ENCODE results near the gene PRDX2. TPM values are rescaled to one million over a fixed set of nuclear protein-coding genes. Genes with fewer than 3 reads are reported as not detected.
"Not testable (repeated sequence)": the region's sequence is repeated elsewhere in the genome, so short reads cannot be mapped to it uniquely, and the experiment has no call there.

The PRDX2 gene
- total and polyA plus RNA-seq, 2 of the 4 experiments (the other 2 are of a cell fraction): 371 to 378 TPM

- Histone ChIP-seq H3K4me1 (ENCODE audit: control insufficient read depth, insufficient read depth, low read length) (no peaks in the 10 kb centered on the region), H3K23ac (ENCODE audit: low read depth, low read length) (no peak overlapping the region), H2BK5ac (ENCODE audit: low read depth, low read length, poor library complexity, severe bottlenecking) (no peak overlapping the region), H3K27ac (ENCODE audit: insufficient read depth, low read length) (no peak overlapping the region), H3K9me1 (ENCODE audit: insufficient read depth, low read length) (no peaks in the 10 kb centered on the region), H4K8ac (ENCODE audit: low read depth in 2 of 2, low read length in 2 of 2) (no peak overlapping the region), H2BK120ac (ENCODE audit: low read depth, low read length) (no peak overlapping the region), H3K18ac (ENCODE audit: low read depth, low read length) (no peak overlapping the region), H3K56ac (ENCODE audit: extremely low read depth, insufficient read depth, low read length) (no peak overlapping the region), H3K27me3 (ENCODE audit: control insufficient read depth, insufficient read depth, low read length) (no peaks in the 10 kb centered on the region), H2AK5ac (ENCODE audit: low read depth, low read length) (no peak overlapping the region), H3K4me3 (ENCODE audit: insufficient read depth, low read depth, low read length) (no peak overlapping the region), H2AK9ac (replicated peaks; ENCODE audit: low read depth, low read length, poor library complexity) (no peak overlapping the region), H3K9ac (ENCODE audit: low read depth, low read length) (no peak overlapping the region), H4K20me1 (ENCODE audit: insufficient read depth, low read length) (no peaks in the 10 kb centered on the region), H3K14ac (replicated peaks; ENCODE audit: low read depth, low read length) (no peak overlapping the region), H2AFZ (replicated peaks; ENCODE audit: low read length, poor library complexity) (no peak overlapping the region), H3K4ac (ENCODE audit: low read depth, low read length) (no peak overlapping the region), H2BK20ac (ENCODE audit: low read depth, low read length) (no peak overlapping the region), H3K4me2 (ENCODE audit: low read depth, low read length) (no peak overlapping the region), H4K91ac (ENCODE audit: insufficient read depth, low read depth, low read length) (no peak overlapping the region), H3K9me3 (ENCODE audit: control insufficient read depth, insufficient read depth, low read length) (no peaks in the 10 kb centered on the region), H4K5ac (ENCODE audit: low read depth, low read length) (no peak overlapping the region), H3K36me3 (ENCODE audit: control insufficient read depth, insufficient read depth, low read length) (no peaks in the 10 kb centered on the region), H2BK15ac (ENCODE audit: low read depth, low read length) (no peak overlapping the region), H3K79me1 (ENCODE audit: low read depth in 1 of 2, low read length in 2 of 2) (no peaks in the 10 kb centered on the region)
- no peak for DNase-seq
- intact Hi-C loops (cut with micrococcal nuclease) (no loop called here), in situ Hi-C loops (cut with MboI; ENCODE audit: low sequenced_read_pairs) (no loop called here), dilution Hi-C loops (cut with HindIII; ENCODE audit: low sequenced_read_pairs, unreplicated experiment) (no loop called here)
- 50% methylated on average over 1 of the region's 2 CpGs; no CpG with 5 or more reads in 1 of the 2 experiments for WGBS, 2 experiments (ENCODE audit: extremely low coverage in 2 of 2, insufficient read length in 1 of 2)
- POLR2A ChIA-PET (ENCODE audit: unreplicated experiment): no interaction called here
- TF ChIP-seq SMC3 (IDR thresholded peaks at IDR 0.05; ENCODE audit: low read depth, low read length) (no peak), CEBPB (IDR thresholded peaks at IDR 0.05; ENCODE audit: low read depth, low read length) (no peak)
- no TSS peak for BruUV-seq (replicated peaks)
- ATAC-seq (ENCODE audit: low read depth): no peak
- CTCF ChIA-PET: interaction anchor here (1.4 kb wide), 1 partner anchor 26 kb away, joined by 3 read pairs; no protein-coding TSS in a partner anchor
Measured at GRCh38 chr19:12821761-12822160, 20.2 kb upstream of the PRDX2 start.

- DNase-seq; ATAC-seq (ENCODE audit: low read depth); H3K4me3 ChIP-seq (ENCODE audit: insufficient read depth, low read depth, low read length); intact Hi-C loops (cut with micrococcal nuclease); H3K4me2 ChIP-seq (ENCODE audit: low read depth, low read length); H2BK20ac ChIP-seq (ENCODE audit: low read depth, low read length); H3K56ac ChIP-seq (ENCODE audit: extremely low read depth, insufficient read depth, low read length); H2AK5ac ChIP-seq (ENCODE audit: low read depth, low read length); in situ Hi-C loops (cut with MboI; ENCODE audit: low sequenced_read_pairs); dilution Hi-C loops (cut with HindIII; ENCODE audit: low sequenced_read_pairs, unreplicated experiment); H4K5ac ChIP-seq (ENCODE audit: low read depth, low read length); H3K9me3 ChIP-seq (ENCODE audit: control insufficient read depth, insufficient read depth, low read length); H2BK120ac ChIP-seq (ENCODE audit: low read depth, low read length); POLR2A ChIA-PET (ENCODE audit: unreplicated experiment); H3K18ac ChIP-seq (ENCODE audit: low read depth, low read length); H2AK9ac ChIP-seq (replicated peaks; ENCODE audit: low read depth, low read length, poor library complexity); H3K14ac ChIP-seq (replicated peaks; ENCODE audit: low read depth, low read length); H2BK5ac ChIP-seq (ENCODE audit: low read depth, low read length, poor library complexity, severe bottlenecking); H4K8ac ChIP-seq (ENCODE audit: low read depth in 2 of 2, low read length in 2 of 2); H4K91ac ChIP-seq (ENCODE audit: insufficient read depth, low read depth, low read length); BruUV-seq (replicated peaks); H2AFZ ChIP-seq (replicated peaks; ENCODE audit: low read length, poor library complexity); H3K23ac ChIP-seq (ENCODE audit: low read depth, low read length); H3K36me3 ChIP-seq (ENCODE audit: control insufficient read depth, insufficient read depth, low read length); H3K27me3 ChIP-seq (ENCODE audit: control insufficient read depth, insufficient read depth, low read length); H3K9ac ChIP-seq (ENCODE audit: low read depth, low read length); H3K27ac ChIP-seq (ENCODE audit: insufficient read depth, low read length); H4K20me1 ChIP-seq (ENCODE audit: insufficient read depth, low read length); H3K4ac ChIP-seq (ENCODE audit: low read depth, low read length); H3K79me1 ChIP-seq (ENCODE audit: low read depth in 1 of 2, low read length in 2 of 2); H3K4me1 ChIP-seq (ENCODE audit: control insufficient read depth, insufficient read depth, low read length); H2BK15ac ChIP-seq (ENCODE audit: low read depth, low read length); H3K9me1 ChIP-seq (ENCODE audit: insufficient read depth, low read length): not testable (repeated sequence)
- WGBS, 2 experiments (ENCODE audit: extremely low coverage in 2 of 2, insufficient read length in 1 of 2): 100% methylated on average over 1 of the region's 11 CpGs; no CpG with 5 or more reads in 1 of the 2 experiments
- CTCF ChIA-PET: interaction anchor here (1.6 kb wide), 1 partner anchor 29 kb away, joined by 4 read pairs; no protein-coding TSS in a partner anchor
Measured at GRCh38 chr19:12817810-12818209, 16.2 kb upstream of the PRDX2 start.
